ENCODE data around the gene MIB1.

MIB1 gene

GRCh38 chr18:21805771-21806366 is 65.3 kb downstream of the MIB1 start:
- Histone ChIP-seq H3K9ac (ENCODE audit: low read length) (no peak overlapping the region), H3K4me3 (ENCODE audit: low read length) (no peak overlapping the region)
- TF ChIP-seq CTCF (IDR thresholded peaks at IDR 0.05; ENCODE audit: low read length) = no peak
- no peak for TF ChIP-seq EZH2 (optimal IDR thresholded peaks at IDR 0.05; ENCODE audit: low read depth, low read length)
- TF ChIP-seq EZH2phosphoT487 (IDR thresholded peaks at IDR 0.05; ENCODE audit: low read length) = no peak

GRCh38 chr18:21808185-21808584 is 67.6 kb downstream of the MIB1 start:
- no peak for TF ChIP-seq CTCF (IDR thresholded peaks at IDR 0.05; ENCODE audit: low read length)
- H3K27ac ChIP-seq (ENCODE audit: low read length) = no peak overlapping the region
- H3F3A ChIP-seq (ENCODE audit: insufficient read depth, low read length) = no peaks in the 10 kb centered on the region
- H3K36me3 ChIP-seq (replicated peaks; ENCODE audit: insufficient read depth, low read length) = peaks cover 12% of the 10 kb centered on the region; the same call in 1 of the 2 replicates
- H3K4me3 ChIP-seq (ENCODE audit: low read length) = no peak overlapping the region
- H3K4me2 ChIP-seq (ENCODE audit: low read depth, low read length) = no peak overlapping the region
- H3K9ac ChIP-seq (ENCODE audit: low read length) = no peak overlapping the region
- H3K9me3 ChIP-seq (replicated peaks; ENCODE audit: insufficient read depth, low read length) = no peaks in the 10 kb centered on the region
- H3K4me1 ChIP-seq (ENCODE audit: low read length) = peaks cover 19% of the 10 kb centered on the region
- H3K9me2 ChIP-seq (replicated peaks; ENCODE audit: insufficient read depth, low read length) = no peaks in the 10 kb centered on the region
- DNase-seq = no peak
- no peaks in the 10 kb centered on the region for H4K20me1 ChIP-seq (ENCODE audit: insufficient read depth, low read length)
- H3K27me3 ChIP-seq (replicated peaks; ENCODE audit: insufficient read depth, low read length) = no peaks in the 10 kb centered on the region
- no peak overlapping the region for H2AFZ ChIP-seq (ENCODE audit: low read length)
- no peaks in the 10 kb centered on the region for H3K79me2 ChIP-seq (ENCODE audit: low read length)

More at GRCh38 chr18:21805771-21806366, 65.3 kb downstream of the MIB1 start:
- Histone ChIP-seq H3K27ac (ENCODE audit: low read length) (no peak overlapping the region), H4K20me1 (ENCODE audit: insufficient read depth, low read length) (no peaks in the 10 kb centered on the region), H3F3A (ENCODE audit: insufficient read depth, low read length) (no peaks in the 10 kb centered on the region), H3K4me2 (ENCODE audit: low read depth, low read length) (no peak overlapping the region), H3K9me2 (replicated peaks; ENCODE audit: insufficient read depth, low read length) (no peaks in the 10 kb centered on the region), H3K9me3 (replicated peaks; ENCODE audit: insufficient read depth, low read length) (no peaks in the 10 kb centered on the region), H3K4me1 (ENCODE audit: low read length) (peaks cover 6% of the 10 kb centered on the region; the same call in 1 of the 2 replicates), H2AFZ (ENCODE audit: low read length) (no peak overlapping the region), H3K27me3 (replicated peaks; ENCODE audit: insufficient read depth, low read length) (no peaks in the 10 kb centered on the region), H3K79me2 (ENCODE audit: low read length) (no peaks in the 10 kb centered on the region), H3K36me3 (replicated peaks; ENCODE audit: insufficient read depth, low read length) (peaks cover 12% of the 10 kb centered on the region; the same call in 1 of the 2 replicates)
- DNase-seq = no peak

GRCh38 chr18:21809725-21810124 is 69.1 kb downstream of the MIB1 start:
- H3K9ac ChIP-seq (ENCODE audit: low read length) = no peak overlapping the region
- H2AFZ ChIP-seq (ENCODE audit: low read length) = no peak overlapping the region
- peaks cover 12% of the 10 kb centered on the region; the same call in 1 of the 2 replicates for H3K36me3 ChIP-seq (replicated peaks; ENCODE audit: insufficient read depth, low read length)
- H3K4me2 ChIP-seq (ENCODE audit: low read depth, low read length) = no peak overlapping the region
- peaks cover 19% of the 10 kb centered on the region for H3K4me1 ChIP-seq (ENCODE audit: low read length)
- DNase-seq = no peak
- H3K9me3 ChIP-seq (replicated peaks; ENCODE audit: insufficient read depth, low read length) = no peaks in the 10 kb centered on the region
- no peaks in the 10 kb centered on the region for H4K20me1 ChIP-seq (ENCODE audit: insufficient read depth, low read length)
- no peak overlapping the region for H3K27ac ChIP-seq (ENCODE audit: low read length)
- H3K27me3 ChIP-seq (replicated peaks; ENCODE audit: insufficient read depth, low read length) = no peaks in the 10 kb centered on the region
- no peaks in the 10 kb centered on the region for H3F3A ChIP-seq (ENCODE audit: insufficient read depth, low read length)
- TF ChIP-seq CTCF (IDR thresholded peaks at IDR 0.05; ENCODE audit: low read length) (no peak), EZH2 (optimal IDR thresholded peaks at IDR 0.05; ENCODE audit: low read depth, low read length) (no peak), EZH2phosphoT487 (IDR thresholded peaks at IDR 0.05; ENCODE audit: low read length) (no peak)
- no peak overlapping the region for H3K4me3 ChIP-seq (ENCODE audit: low read length)
- no peaks in the 10 kb centered on the region for H3K9me2 ChIP-seq (replicated peaks; ENCODE audit: insufficient read depth, low read length)
- no peaks in the 10 kb centered on the region for H3K79me2 ChIP-seq (ENCODE audit: low read length)

All from MM.1S (cell line).